H9 (cell line): ENCODE data around the gene TTC7B. TPM values are rescaled to one million over a fixed set of nuclear protein-coding genes. Genes with fewer than 3 reads are reported as not detected.

Source experiments
- DNase-seq: peaks from one replicate; pipeline ENCODE4 v3.0.0-alpha.2; 2017
- H2AFZ ChIP-seq: one replicate; pipeline ENCODE4 v1.6.1; 2013; ENCODE audit warnings: mild to moderate bottlenecking, low read length, control low read depth, moderate library complexity
- H2AK5ac ChIP-seq: 2 replicates; pipeline ENCODE4 v1.6.1; 2013; ENCODE audit warnings: low read length, control low read depth, mixed read lengths; ENCODE audit not compliant: insufficient read length
- H2BK120ac ChIP-seq: one replicate; pipeline ENCODE4 v1.6.1; 2013; ENCODE audit warnings: low read depth, mild to moderate bottlenecking, low read length, control low read depth, inconsistent platforms; ENCODE audit not compliant: poor library complexity, severe bottlenecking
- H2BK12ac ChIP-seq: 2 replicates; pipeline ENCODE4 v1.6.1; 2013; ENCODE audit warnings: low read length, control low read depth, mixed read lengths, low read depth; ENCODE audit not compliant: insufficient read length
- H2BK15ac ChIP-seq: 2 replicates; pipeline ENCODE4 v1.6.1; 2013; ENCODE audit warnings: low read depth, low read length, control low read depth
- H2BK20ac ChIP-seq: one replicate; pipeline ENCODE4 v1.6.1; 2013; ENCODE audit warnings: low read depth, mild to moderate bottlenecking, low read length, control low read depth, inconsistent platforms; ENCODE audit not compliant: poor library complexity, severe bottlenecking
- H2BK5ac ChIP-seq: 2 replicates; pipeline ENCODE4 v1.6.1; 2013; ENCODE audit warnings: low read length, control low read depth, mixed read lengths; ENCODE audit not compliant: insufficient read length
- H3K14ac ChIP-seq: 2 replicates; pipeline ENCODE4 v1.6.1; 2013; ENCODE audit warnings: low read length, control low read depth; ENCODE audit not compliant: insufficient read depth
- H3K18ac ChIP-seq: 2 replicates; pipeline ENCODE4 v1.6.1; 2013; ENCODE audit warnings: low read depth, mild to moderate bottlenecking, mixed read lengths, low read length, control low read depth; ENCODE audit not compliant: insufficient read length
- H3K23ac ChIP-seq: 2 replicates; pipeline ENCODE4 v1.6.1; 2013; ENCODE audit warnings: low read length, control low read depth, mixed read lengths, low read depth; ENCODE audit not compliant: insufficient read length
- H3K23me2 ChIP-seq: 2 replicates; pipeline ENCODE4 v1.6.1; 2013; ENCODE audit warnings: low read depth, mild to moderate bottlenecking, mixed read lengths, low read length, control low read depth; ENCODE audit not compliant: insufficient read length, poor library complexity, severe bottlenecking
- H3K27ac ChIP-seq: 2 replicates; pipeline ENCODE4 v1.5.1; 2013; ENCODE audit warnings: low read length, control low read depth, mixed read lengths, low read depth; ENCODE audit not compliant: insufficient read length
- H3K27me3 ChIP-seq: 2 replicates; pipeline ENCODE4 v1.6.1; 2013; ENCODE audit warnings: low read length, control low read depth, inconsistent platforms; ENCODE audit not compliant: insufficient read depth
- H3K4ac ChIP-seq: 2 replicates; pipeline ENCODE4 v1.6.1; 2013; ENCODE audit warnings: low read depth, mild to moderate bottlenecking, control low read depth, inconsistent platforms, low read length, moderate library complexity
- H3K4me1 ChIP-seq: 2 replicates; pipeline ENCODE4 v1.6.1; 2013; ENCODE audit warnings: low read length, control low read depth, inconsistent platforms; ENCODE audit not compliant: insufficient read depth
- H3K4me2 ChIP-seq: 2 replicates; pipeline ENCODE4 v1.6.1; 2013; ENCODE audit warnings: low read length, control low read depth, mixed read lengths; ENCODE audit not compliant: insufficient read length, insufficient read depth
- H3K56ac ChIP-seq: 2 replicates; pipeline ENCODE4 v1.6.1; 2013; ENCODE audit warnings: low read depth, mild to moderate bottlenecking, mixed read lengths, low read length, control low read depth; ENCODE audit not compliant: insufficient read length
- H3K79me1 ChIP-seq: 2 replicates; pipeline ENCODE4 v1.6.1; 2013; ENCODE audit warnings: low read depth, mild to moderate bottlenecking, moderate library complexity, low read length, control low read depth, inconsistent platforms; ENCODE audit not compliant: insufficient read depth, poor library complexity, severe bottlenecking
- H3K79me2 ChIP-seq: 2 replicates; pipeline ENCODE4 v1.6.1; 2013; ENCODE audit warnings: low read length, control low read depth, inconsistent platforms; ENCODE audit not compliant: insufficient read depth
- H3K9ac ChIP-seq: 2 replicates; pipeline ENCODE4 v1.6.1; 2013; ENCODE audit warnings: low read length, control low read depth, mixed read lengths; ENCODE audit not compliant: insufficient read length; ENCODE audit errors: extremely low read depth
- H3K9me3 ChIP-seq: one replicate; pipeline ENCODE4 v1.6.1; 2013; ENCODE audit warnings: low read depth, low read length, inconsistent platforms; ENCODE audit not compliant: control insufficient read depth
- H3T11ph ChIP-seq: one replicate; pipeline ENCODE4 v1.6.1; 2013; ENCODE audit warnings: mild to moderate bottlenecking, low read length, control low read depth, inconsistent platforms
- H4K20me1 ChIP-seq: one replicate; pipeline ENCODE4 v1.6.1; 2013; ENCODE audit not compliant: control insufficient read depth, insufficient read length, insufficient read depth
- H4K5ac ChIP-seq: 2 replicates; pipeline ENCODE4 v1.6.1; 2013; ENCODE audit warnings: low read depth, mild to moderate bottlenecking, mixed read lengths, low read length, control low read depth; ENCODE audit not compliant: insufficient read length
- H4K8ac ChIP-seq: replicated peaks from 2 replicates; pipeline ENCODE4 v1.6.1; 2013; ENCODE audit warnings: low read length, control low read depth, mixed read lengths, low read depth; ENCODE audit not compliant: insufficient read length
- H4K91ac ChIP-seq: 2 replicates; pipeline ENCODE4 v1.6.1; 2013; ENCODE audit warnings: low read depth, mild to moderate bottlenecking, moderate library complexity, mixed read lengths, low read length, control low read depth; ENCODE audit not compliant: insufficient read length
- H3K27ac Mint-ChIP-seq, 3 experiments: 2 replicates in 2 of 3; 3 replicates in 1 of 3; pipeline ENCODE4 v1.8.0; 2020 to 2021; ENCODE audit warnings: mixed read lengths in 3 of 3, mild to moderate bottlenecking in 1 of 3, moderate library complexity in 1 of 3
- H3K27me3 Mint-ChIP-seq: 2 replicates; pipeline ENCODE4 v1.8.0; 2021; ENCODE audit warnings: low read depth, mild to moderate bottlenecking, moderate library complexity, mixed read lengths
- H3K36me3 Mint-ChIP-seq, 3 experiments: 2 replicates in 2 of 3; 3 replicates in 1 of 3; pipeline ENCODE4 v1.8.0; 2020 to 2021; ENCODE audit warnings: low read depth in 3 of 3, mixed read lengths in 3 of 3; ENCODE audit not compliant: insufficient read depth in 1 of 3
- H3K4me1 Mint-ChIP-seq, 2 experiments: 2 replicates each; pipeline ENCODE4 v1.8.0; 2020; ENCODE audit warnings: mixed read lengths in 2 of 2
- H3K4me3 Mint-ChIP-seq, 2 experiments: 2 replicates in 1 of 2; 3 replicates in 1 of 2; pipeline ENCODE4 v1.8.0; 2020 to 2021; ENCODE audit warnings: mild to moderate bottlenecking in 2 of 2, mixed read lengths in 2 of 2, moderate library complexity in 1 of 2
- H3K9me3 Mint-ChIP-seq, 2 experiments: 2 replicates in 1 of 2; 3 replicates in 1 of 2; pipeline ENCODE4 v1.8.0; 2020; ENCODE audit warnings: mild to moderate bottlenecking in 2 of 2, mixed read lengths in 2 of 2, moderate library complexity in 1 of 2
- CTCF ChIP-seq: fragments of 200-600 bp; sonication (generic); conservative IDR thresholded peaks from 3 replicates; pipeline ENCODE4 v1.8.0; 2021; ENCODE audit warnings: antibody characterized with exemption, mild to moderate bottlenecking
- WGBS: extraction: QIAGEN DNeasy Blood & Tissue Kit; methylation state at CpG from one replicate; pipeline ENCODE4 v1.1.7; 2013; ENCODE audit warnings: missing lambda C conversion rate, low lambda C conversion rate, mixed read lengths; ENCODE audit not compliant: insufficient read length; ENCODE audit errors: extremely low coverage; 5-methylcytosine and 5-hydroxymethylcytosine counted together
- total RNA-seq: library from RNA; stranded (reverse); gene quantifications from 2 replicates; pipeline ENCODE4 v1.2.1, GENCODE V29; 2021

The TTC7B gene
- total RNA-seq, 1 experiment from 2014 or later = 33.7 TPM

- peaks cover 10 to 14% of the 10 kb centered on the region in 2 experiments for H3K4me1 Mint-ChIP-seq
- Histone ChIP-seq H2BK5ac (no peak overlapping the region), H3K9me3 (no peaks in the 10 kb centered on the region), H2BK12ac (no peak overlapping the region), H4K8ac (no peak overlapping the region), H3K9ac (no peak overlapping the region), H3T11ph (no peak overlapping the region), H3K23ac (no peak overlapping the region), H3K27me3 (no peaks in the 10 kb centered on the region), H3K4me1 (no peaks in the 10 kb centered on the region), H2AFZ (no peak overlapping the region), H4K20me1 (no peaks in the 10 kb centered on the region), H2BK15ac (no peak overlapping the region), H3K4me2 (no peak overlapping the region), H2AK5ac (no peak overlapping the region), H3K56ac (no peak overlapping the region), H3K14ac (no peak overlapping the region), H3K4ac (no peak overlapping the region), H3K79me1 (no peaks in the 10 kb centered on the region), H4K91ac (no peak overlapping the region), H3K18ac (no peak overlapping the region), H3K27ac (no peak overlapping the region), H3K79me2 (no peaks in the 10 kb centered on the region), H2BK20ac (no peak overlapping the region), H3K23me2 (no peaks in the 10 kb centered on the region), H4K5ac (no peak overlapping the region), H2BK120ac (no peak overlapping the region)
- no peak overlapping the region for H3K4me3 Mint-ChIP-seq
- no peak for DNase-seq
- WGBS = no CpG with 5 or more reads among the region's 12 CpGs
- H3K9me3 Mint-ChIP-seq = no peaks in the 10 kb centered on the region
- no peaks in the 10 kb centered on the region; the same call in 1 of the 2 replicates for H3K27me3 Mint-ChIP-seq
- TF ChIP-seq CTCF = no peak
- H3K27ac Mint-ChIP-seq = no peak overlapping the region; a peak in 1 of 7 replicates
- no peaks in the 10 kb centered on the region; a peak in 1 of 7 replicates for H3K36me3 Mint-ChIP-seq
Observed at GRCh38 chr14:90740946-90741681, 75.1 kb downstream of the TTC7B start.
